Body of pancreas (tissue), 4 donors: Measurements from ENCODE around the gene PTEN. TPM values are rescaled to one million over a fixed set of nuclear protein-coding genes. Genes with fewer than 3 reads are reported as not detected.

Experiments
- ATAC-seq: fragments of 150-250 bp; one replicate; pipeline ENCODE4 v1.9.1; 2016
- DNase-seq, 4 donors: peaks; one replicate each; pipeline ENCODE4 v3.0.0-alpha.2; 2019
- H3K27ac ChIP-seq, 4 donors: fragments of 200-600 bp; sonication (generic); 1 replicate in 3 of 4; 2 replicates in 1 of 4; pipeline versions ENCODE4 v1.5.1 to v1.6.1; 2016 to 2019; ENCODE audit warnings: mild to moderate bottlenecking in 1 of 4, mixed read lengths in 1 of 4, moderate library complexity in 1 of 4
- H3K27me3 ChIP-seq, 2 donors: fragments of 200-600 bp; sonication (generic); one replicate each; pipeline ENCODE4 v1.6.0; 2016; ENCODE audit warnings: mild to moderate bottlenecking in 1 of 2
- H3K36me3 ChIP-seq, 2 donors: fragments of 200-600 bp; sonication (generic); replicated peaks in 1 of 2; 2 replicates each; pipeline ENCODE4 v1.5.1; 2016; ENCODE audit warnings: low read depth in 2 of 2; ENCODE audit not compliant: insufficient read depth in 1 of 2
- H3K4me1 ChIP-seq: fragments of 200-600 bp; sonication (generic); one replicate; pipeline ENCODE4 v1.6.0; 2016
- H3K4me3 ChIP-seq, 2 donors: fragments of 200-600 bp; sonication (generic); 1 replicate in 1 of 2; 2 replicates in 1 of 2; pipeline ENCODE4 v1.5.1; 2016 to 2019
- H3K9me3 ChIP-seq, 3 donors: fragments of 200-600 bp; sonication (generic); 1 replicate in 2 of 3; 2 replicates in 1 of 3; pipeline ENCODE4 v1.5.1; 2016
- CTCF ChIP-seq, 7 experiments: fragments of 450-650 bp in 4 of 7; fragments of 200-600 bp in 3 of 7; sonication (generic) in 3 of 7; IDR thresholded peaks; one replicate each; pipeline ENCODE4 v1.5.1; 2016 to 2019; ENCODE audit warnings: antibody characterized with exemption in 7 of 7
- POLR2A ChIP-seq, 3 donors: fragments of 450-650 bp; IDR thresholded peaks; one replicate each; pipeline ENCODE4 v1.6.1; 2016; ENCODE audit warnings: antibody characterized with exemption in 3 of 3, mild to moderate bottlenecking in 2 of 3
- WGBS, 2 donors: methylation state at CpG; one replicate each; pipeline ENCODE4 v1.1.5; 2017; 5-methylcytosine and 5-hydroxymethylcytosine counted together
- intact Hi-C: fragments of 100-400 bp; cut with DNase I; formaldehyde crosslinking; loops from one replicate; pipeline ENCODE4 v1.15.1; 2023
- small RNA-seq: library from RNA; depleted of rRNA; stranded (forward); fragments of <200 nt; gene quantifications from one replicate; pipeline ENCODE3, GENCODE V24; 2016
- total RNA-seq, 2 donors: library from RNA; depleted of rRNA; stranded (reverse); fragments of >200 nt; gene quantifications; one replicate each; pipeline ENCODE4 v1.1.0, GENCODE V29; 2016

The PTEN gene
- total RNA-seq, 2 donors from 2014 or later = 105 to 227 TPM

DNA sequence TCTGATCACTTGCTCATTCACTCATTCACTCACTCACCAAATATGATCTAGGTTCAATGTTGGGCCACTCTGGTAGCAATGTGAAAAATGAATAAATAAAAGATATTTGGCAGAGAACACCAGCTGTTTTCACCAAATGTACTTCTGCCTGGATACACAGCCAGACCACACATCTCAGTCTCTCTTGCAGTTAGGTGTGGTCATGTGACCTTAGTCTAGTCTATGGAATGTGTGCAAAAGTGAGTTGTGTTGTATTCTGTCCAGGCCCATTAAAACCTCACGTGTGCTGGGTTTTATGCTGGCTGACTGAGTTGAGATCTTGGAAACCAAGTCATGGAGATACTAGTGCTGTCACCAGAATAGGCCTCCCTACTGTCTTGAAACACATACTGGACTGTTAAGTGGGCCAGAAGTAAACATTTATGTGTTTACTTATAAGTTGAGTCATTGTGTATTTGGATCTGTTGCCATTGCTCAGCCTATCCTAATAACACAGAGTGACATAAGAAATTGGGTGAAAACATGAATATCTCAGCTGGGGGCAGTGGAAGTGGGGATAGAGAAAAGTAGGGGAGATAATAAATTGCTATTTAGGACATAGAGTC, 145.5 kb downstream of the PTEN start:
- intact Hi-C loops = no loop called here
- DNase-seq = no peak
- no peaks in the 10 kb centered on the region for H3K9me3 ChIP-seq

GRCh38 chr10:88012641-88013040, 149.2 kb downstream of the PTEN start:
- Histone ChIP-seq H3K36me3 (no peaks in the 10 kb centered on the region), H3K4me3 (no peak overlapping the region), H3K27ac (no peak overlapping the region), H3K4me1 (no peaks in the 10 kb centered on the region), H3K9me3 (no peaks in the 10 kb centered on the region), H3K27me3 (no peaks in the 10 kb centered on the region)
- ATAC-seq (no peak), DNase-seq (no peak)
- intact Hi-C loops = no loop called here
- WGBS, 2 donors = 45 to 54% methylated on average over 4 of the region's 4 CpGs
- TF ChIP-seq CTCF (IDR thresholded peaks at IDR 0.05) = no peak
- TF ChIP-seq POLR2A (IDR thresholded peaks at IDR 0.05) = no peak

More for the DNA sequence above, 145.5 kb downstream of the PTEN start:
- Histone ChIP-seq H3K27me3 (no peaks in the 10 kb centered on the region), H3K4me1 (no peaks in the 10 kb centered on the region), H3K36me3 (no peaks in the 10 kb centered on the region), H3K27ac (no peak overlapping the region), H3K4me3 (no peak overlapping the region)
- TF ChIP-seq POLR2A (IDR thresholded peaks at IDR 0.05) = no peak
- no peak for TF ChIP-seq CTCF (IDR thresholded peaks at IDR 0.05)
- ATAC-seq = no peak
- WGBS, 2 donors = 91 to 100% methylated on average over 1 of the region's 1 CpG

GRCh38 chr10:88017781-88018180, 154.4 kb downstream of the PTEN start:
- DNase-seq (no peak), ATAC-seq (no peak)
- intact Hi-C loops = no loop called here
- TF ChIP-seq CTCF (IDR thresholded peaks at IDR 0.05) (no peak), POLR2A (IDR thresholded peaks at IDR 0.05) (no peak)
- WGBS, 2 donors = 95% methylated on average over 1 of the region's 1 CpG
- Histone ChIP-seq H3K36me3 (no peaks in the 10 kb centered on the region), H3K9me3 (no peaks in the 10 kb centered on the region), H3K27me3 (no peaks in the 10 kb centered on the region), H3K27ac (no peak overlapping the region), H3K4me1 (no peaks in the 10 kb centered on the region), H3K4me3 (no peak overlapping the region)

DNA sequence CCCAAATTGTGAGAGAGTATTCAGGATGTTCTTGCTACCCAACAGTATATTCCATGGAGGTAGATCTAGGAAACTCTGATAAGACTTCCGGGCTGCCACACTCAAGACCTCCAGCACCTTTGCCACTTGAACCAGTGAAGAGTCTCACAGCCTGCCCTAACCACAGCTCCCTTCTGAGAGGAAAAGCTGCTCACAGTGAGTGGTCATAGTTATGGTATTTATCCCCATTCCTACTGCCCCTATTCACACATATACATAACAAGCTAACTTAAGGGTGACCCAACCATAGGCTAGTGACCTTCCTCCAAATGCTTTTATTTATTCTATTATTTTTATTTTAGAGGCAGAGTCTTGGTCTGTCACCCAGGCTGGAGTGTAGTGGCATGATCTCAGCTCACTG, 156.3 kb downstream of the PTEN start:
- ATAC-seq (no peak), DNase-seq (no peak)
- TF ChIP-seq POLR2A (IDR thresholded peaks at IDR 0.05) = no peak
- TF ChIP-seq CTCF (IDR thresholded peaks at IDR 0.05) = no peak
- Histone ChIP-seq H3K36me3 (no peaks in the 10 kb centered on the region), H3K4me3 (no peak overlapping the region), H3K9me3 (no peaks in the 10 kb centered on the region), H3K27me3 (no peaks in the 10 kb centered on the region), H3K4me1 (no peaks in the 10 kb centered on the region), H3K27ac (no peak overlapping the region)
- whole genome bisulfite sequencing, 2 donors = 81 to 94% methylated on average over 1 of the region's 1 CpG
- intact Hi-C loops = no loop called here

Small RNAs within 50 kb of the gene (small RNA-seq; reads per million reads assigned to genes)
- gene RF00284 (not detected), gene RN7SL78P (not detected)

Other genes starting within 250 kb of the PTEN start
- 10 to 100 TPM; 16.9 to 17.5 TPM for gene PAPSS2, start 203.7 kb upstream of the PTEN start, total RNA-seq
- 10 to 100 TPM in 1 of 2 donors, 1 to 10 TPM in 1; 9.6 to 16.9 TPM for gene ATAD1, start 45.4 kb upstream of the PTEN start, total RNA-seq
- under 1 TPM; 0.78 to 0.99 TPM for gene KLLN, start 92 bp upstream of the PTEN start, total RNA-seq